Activated CD8-positive, alpha-beta memory T cell treated with anti-CD3 and anti-CD28 coated beads, Interleukin-2, amount 50 U/mL, for 4 hours (primary cell): ENCODE measurements around the gene ATP5F1A.

Experiments used
- DNase-seq: peaks from one replicate; pipeline ENCODE4 v3.0.0-alpha.2; 2020

ATP5F1A gene

DNA sequence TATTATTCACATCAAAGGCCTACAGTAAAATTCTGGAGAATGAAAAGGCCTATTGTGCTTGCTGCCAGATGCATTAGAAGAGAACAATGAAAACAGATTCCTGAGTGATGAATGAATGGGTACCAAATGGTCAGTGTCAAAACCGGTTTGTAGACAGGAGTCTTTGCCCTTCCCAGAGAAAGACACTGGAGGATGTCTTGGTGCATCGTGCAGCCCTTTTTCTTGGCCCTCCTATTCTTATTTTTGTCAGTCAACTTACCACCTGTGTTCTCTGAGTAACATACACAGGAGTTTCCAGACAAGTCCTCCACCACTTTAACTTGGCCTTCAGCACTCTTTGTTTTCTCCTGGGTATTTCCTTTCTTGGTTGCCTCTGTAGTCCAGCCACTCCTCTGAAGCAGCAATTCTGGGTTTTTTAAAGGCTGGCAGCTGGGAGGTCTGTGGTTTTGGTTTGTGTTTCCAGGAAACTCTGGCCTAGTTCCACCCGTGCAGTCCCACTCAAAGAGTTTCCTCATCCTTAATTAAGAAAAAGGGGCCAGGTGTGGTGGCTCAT is 55.4 kb downstream of the ATP5F1A start:
- no peak for DNase-seq

- DNase-seq, result no peak
These were observed 57.4 kb downstream of the ATP5F1A start for GRCh38 chr18:46040747-46041104.

DNA sequence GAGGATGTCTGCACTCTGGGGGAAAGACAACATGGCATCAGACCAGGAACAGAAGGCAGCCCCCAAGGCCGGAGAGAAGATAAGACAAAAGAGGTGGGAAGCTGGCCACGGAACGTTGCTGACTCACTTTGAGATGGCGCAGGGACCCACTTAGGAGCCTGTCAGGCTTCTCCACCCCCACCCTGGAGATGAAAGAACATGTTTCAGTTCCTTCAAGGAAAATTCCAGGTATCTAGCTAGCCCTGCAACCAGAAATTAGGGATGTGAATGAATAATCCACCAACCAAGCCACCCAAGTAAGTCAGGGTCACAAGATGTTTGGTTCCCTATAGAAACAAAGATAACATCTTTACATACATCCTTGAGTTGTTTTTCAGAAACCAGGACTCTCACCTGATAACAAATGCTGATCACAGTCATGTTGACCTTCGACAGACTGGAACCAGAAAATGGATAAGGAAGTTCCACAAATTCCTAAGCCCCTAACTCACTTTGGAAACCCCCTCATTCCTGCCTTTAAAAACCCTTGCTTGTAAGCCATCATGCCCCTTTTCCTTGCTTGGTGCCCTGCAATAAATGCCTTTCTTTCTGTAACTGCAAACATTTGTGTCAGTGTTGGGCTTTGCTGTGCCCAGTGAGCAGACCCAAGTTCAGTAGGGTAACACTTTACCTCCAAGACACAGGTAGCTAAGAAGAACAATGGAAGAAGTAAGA is 57.9 kb downstream of the ATP5F1A start:
- DNase-seq, result no peak

DNA sequence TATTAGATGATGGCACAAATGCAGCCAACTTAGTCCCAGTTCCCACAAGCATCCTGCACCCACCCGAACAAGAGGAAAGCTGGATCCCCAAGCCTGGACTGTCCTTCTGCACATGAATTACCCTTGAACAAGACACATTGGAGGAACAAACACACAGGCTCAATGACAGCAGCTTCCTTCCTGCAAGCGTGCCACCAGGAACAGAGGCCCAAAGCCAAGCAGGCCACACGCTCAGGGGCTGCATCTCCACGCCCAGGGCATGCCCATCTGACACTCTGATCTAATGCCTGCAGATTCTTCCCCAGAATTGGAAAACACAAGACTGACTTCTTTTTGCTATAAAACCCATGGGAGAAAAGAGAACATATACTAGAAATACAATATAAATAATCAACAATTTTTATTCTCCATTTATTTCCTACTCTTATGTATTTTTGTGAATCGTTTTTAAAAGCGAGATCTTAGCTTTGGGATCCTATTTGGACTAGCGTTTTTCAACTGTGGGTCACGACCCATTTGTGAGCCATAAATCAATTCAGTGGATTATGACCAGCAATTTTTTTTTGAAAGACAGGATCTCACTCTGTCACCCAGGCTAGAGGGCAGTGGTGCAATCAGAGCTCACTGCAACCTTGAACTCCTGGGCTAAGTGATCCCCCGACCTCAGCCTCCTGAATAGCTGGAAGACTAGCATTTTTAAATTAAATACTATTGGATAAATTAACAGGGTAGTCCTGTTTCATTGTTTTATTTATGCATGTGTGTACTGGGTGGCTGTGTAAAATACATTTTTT is 60.4 kb downstream of the ATP5F1A start:
- DNase-seq, result no peak

DNA sequence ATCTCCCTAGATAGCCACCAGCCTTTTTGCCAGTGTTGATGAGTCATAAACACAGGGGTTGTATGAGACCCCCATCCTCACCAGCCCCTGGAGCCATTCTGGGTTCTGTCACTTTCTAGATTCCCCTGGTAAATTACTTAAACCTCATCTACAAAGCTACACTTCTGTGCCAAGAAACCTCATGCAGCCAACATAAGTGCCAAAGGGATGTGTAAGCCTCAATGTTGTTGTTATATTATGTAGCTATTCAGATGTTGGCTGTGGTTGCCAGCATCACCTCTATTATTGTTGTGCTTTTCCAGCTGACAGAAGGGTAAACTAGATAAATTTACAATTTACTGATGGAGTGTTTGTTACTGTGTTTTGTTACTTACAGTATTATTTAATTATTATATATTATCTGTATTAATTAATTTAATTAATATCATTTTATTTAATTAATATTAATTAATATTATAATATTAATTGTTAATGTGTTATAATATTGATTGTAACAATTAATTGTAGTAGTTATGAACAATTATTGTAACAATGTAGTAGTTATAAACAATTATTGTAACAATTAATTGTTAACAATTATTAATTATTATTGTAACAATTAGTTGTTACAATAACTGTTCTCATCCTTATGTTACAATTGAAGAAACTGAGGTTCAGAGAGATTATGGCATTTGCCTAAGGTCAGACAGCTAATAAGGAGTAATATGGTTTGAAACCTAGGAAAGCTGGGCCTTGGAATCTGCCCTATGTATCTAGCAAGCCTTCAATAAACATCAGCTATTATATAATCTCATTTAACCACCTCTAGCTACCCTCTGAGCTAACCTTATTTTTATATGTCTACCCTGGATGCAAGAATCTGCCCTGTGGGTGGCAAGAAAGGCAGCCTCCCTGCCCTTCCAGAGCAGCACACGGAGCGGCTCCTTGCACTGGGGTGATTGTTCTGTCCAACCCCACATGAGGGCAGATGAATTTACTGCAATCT is 62.1 kb downstream of the ATP5F1A start:
- DNase-seq, result no peak

GRCh38 chr18:46034230-46034629 is 63.9 kb downstream of the ATP5F1A start:
- no peak for DNase-seq

DNA sequence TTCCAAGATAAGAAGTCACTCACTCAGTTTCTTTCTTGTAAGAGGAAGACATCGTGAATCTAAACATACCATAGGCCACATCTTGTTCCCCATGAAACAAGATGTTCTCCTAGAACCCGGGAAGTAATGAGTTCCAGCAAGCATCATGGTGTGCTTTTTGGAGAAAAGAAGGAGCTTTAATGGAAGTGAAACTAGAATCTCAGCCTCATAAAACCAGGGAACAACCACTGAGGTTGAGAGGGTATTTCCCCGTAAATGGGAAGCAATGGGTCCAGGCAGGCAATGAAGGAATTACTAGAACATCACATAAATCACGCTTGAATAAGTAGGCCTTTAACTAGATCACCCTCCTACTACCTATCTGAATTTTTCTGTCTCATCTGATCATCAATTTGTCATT is 66.4 kb downstream of the ATP5F1A start:
- DNase-seq, result no peak
